Activated CD4-positive, alpha-beta T cell treated with anti-CD3 and anti-CD28 coated beads, Interleukin-2, Interleukin-4, amounts not matched to agents 100 ng/mL and 50 ng/mL, durations not matched to agents 16 hours and 8 hours (primary cell): Measurements from ENCODE around the gene XYLT2.
"Not testable (repeated sequence)": the region's sequence is repeated elsewhere in the genome, so short reads cannot be mapped to it uniquely, and the experiment has no call there.

Source experiments
- DNase-seq: peaks from one replicate; pipeline ENCODE4 v3.0.0-alpha.2; 2020; ENCODE audit warnings: low spot score

Gene XYLT2

DNA sequence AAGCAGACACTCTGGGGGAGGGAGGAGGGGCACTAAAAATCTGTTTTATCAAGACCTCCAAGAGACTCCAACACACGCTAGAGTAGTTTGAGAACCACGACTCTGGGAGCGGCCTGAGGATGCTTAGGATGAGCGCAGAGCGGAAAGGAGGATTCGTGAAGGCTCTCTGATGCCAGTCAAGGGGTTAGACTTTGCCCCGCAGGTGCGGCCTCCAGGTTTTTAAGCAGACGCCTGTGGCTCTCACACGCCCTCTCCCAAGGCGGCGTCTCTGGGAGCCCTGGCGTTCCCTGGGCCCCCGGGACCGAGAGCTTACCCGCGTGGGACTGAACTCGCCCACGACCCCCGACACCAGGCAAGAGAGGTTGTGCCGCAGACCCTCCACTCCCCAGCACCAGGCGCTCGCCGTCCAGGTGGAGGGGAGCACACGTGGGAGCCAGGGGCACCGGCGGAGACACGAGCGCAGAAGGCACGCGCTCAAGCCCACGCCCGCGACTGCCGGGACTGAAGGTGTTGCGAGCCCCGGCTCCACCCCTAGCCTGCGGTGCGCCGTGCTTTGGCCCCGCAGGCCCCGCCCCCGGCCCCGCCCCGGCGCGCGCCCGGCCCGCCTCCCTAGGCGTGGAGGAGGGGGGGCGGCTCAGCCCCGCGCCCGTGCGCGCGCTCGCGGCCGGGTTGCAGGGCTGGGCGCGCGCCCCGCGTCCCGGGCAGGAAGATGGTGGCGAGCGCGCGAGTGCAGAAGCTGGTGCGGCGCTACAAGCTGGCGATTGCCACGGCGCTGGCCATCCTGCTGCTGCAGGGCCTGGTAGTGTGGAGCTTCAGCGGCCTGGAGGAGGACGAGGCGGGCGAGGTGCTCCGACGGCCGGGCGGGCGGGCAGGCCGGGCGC lies at the start of gene XYLT2:
XYLT2 (plus strand) TSS at position 695 of the 881 bp plus-strand sequence; CDS start at position 710, 15 bp downstream.
- DNase-seq = peak; percentile 90

DNA sequence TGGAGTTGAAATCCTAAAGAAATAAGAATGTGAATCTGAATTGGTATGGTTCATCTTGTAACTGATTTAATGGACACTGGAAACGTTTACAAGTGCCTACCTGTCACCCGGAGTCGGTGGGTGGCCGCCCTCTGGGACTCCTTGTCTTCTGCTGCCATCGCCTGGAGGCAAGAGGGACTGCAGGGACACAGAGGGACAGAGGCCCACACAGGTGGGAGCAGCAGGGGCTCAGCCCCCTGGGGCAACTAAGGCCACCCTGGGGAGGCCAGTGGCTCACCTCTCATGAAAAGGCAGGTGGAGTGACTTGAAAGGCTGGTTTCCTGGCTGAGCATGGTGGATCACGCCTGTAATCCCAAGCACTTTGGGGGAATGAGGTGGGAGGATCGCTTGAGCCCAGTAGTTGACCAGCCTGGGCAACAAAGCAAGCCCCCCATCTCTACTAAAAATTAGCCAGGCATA lies 48.5 kb upstream of the XYLT2 start:
- peak; percentile 86 for DNase-seq

DNA sequence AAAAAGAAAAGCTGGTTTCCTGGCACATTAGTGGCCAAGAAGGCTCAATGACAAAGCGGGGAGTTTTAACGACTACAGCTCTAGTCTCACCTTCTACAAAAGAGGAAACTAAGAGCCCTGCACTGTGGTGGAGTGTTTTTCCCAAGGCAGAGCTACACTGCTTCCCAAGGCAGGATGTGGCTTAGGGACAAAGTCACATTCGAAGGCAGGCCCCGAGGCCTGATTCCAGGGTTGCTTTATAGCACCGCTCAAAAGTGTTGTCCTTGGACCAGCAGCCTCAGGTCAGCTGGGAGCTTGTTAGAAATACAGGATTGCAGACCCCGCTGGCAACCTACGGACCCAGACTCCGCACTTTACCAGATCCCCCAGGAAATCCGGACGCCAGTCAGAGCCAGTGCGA lies 47.9 kb upstream of the XYLT2 start:
- DNase-seq = no peak

DNA sequence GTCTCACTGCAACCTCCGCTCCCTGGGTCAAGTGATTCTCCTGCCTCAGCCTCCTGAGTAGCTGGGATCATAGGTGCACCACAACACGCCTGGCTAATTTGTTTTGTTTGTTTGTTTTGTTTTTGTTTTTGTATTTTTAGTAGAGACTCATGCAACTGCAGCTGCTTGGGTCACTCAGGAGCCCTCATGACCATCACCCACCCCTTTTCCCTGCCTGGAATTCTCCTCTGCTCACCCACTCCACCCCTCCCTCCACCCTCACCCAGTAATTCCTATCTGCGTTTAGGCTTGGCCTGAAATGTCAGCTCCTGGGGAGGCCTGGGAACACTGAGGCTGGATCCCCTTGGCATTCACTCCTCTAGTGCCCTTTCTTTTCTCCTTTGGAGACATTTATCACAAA lies 46.1 kb upstream of the XYLT2 start:
- no peak for DNase-seq

DNA sequence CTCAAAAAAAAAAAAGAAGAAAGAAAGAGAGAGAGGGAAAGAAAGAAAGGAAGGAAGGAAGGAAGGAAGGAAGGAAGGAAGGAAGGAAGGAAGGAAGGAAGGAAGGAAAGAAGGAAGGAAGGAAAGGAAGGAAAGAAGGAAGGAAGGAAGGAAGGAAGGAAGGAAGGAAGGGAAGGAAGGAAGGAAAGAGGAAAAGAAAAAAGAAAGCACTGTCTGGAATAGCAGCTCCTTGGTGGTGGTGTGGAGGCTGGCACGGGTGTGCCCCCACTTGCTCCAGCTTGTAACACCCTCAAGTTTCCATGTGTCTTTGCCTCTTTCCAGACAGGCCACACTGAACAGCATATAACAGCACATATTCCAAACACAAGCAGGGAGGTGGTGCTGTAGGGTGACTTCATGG lies 45.1 kb upstream of the XYLT2 start:
- not testable (repeated sequence) for DNase-seq

DNA sequence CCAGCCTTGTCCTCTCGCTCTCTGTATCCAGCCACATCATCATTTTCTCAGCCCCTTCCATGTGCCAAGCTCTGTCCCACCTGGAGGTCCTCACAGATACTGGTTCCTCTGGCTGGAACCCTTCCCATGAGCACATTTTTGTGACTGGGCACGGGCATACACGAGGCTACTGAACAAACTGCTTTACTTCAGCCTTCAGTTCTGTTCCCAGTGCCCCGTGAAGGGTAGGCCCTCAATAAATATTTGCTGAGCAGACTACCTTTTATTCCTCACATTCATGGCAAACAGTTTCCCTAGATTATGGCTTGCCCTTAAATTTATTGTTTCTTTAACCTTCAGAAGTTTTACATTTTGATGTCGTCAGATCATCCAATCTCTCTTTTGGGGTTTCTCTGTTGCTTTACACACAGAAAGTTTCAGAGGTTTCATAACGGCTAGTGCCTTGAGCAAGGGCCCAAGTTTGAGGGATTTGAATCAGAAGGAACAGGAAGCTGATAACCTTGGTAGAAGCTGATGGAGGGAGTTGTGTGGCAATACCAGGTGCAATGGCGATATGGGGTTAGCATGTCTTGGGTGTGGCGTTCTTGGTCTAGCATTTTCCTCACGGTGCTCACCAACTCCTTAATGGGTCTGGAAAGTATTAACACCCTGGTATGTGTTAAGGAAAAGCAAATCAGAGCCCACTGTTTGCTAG lies 43.9 kb upstream of the XYLT2 start:
- DNase-seq = peak; percentile 30

DNA sequence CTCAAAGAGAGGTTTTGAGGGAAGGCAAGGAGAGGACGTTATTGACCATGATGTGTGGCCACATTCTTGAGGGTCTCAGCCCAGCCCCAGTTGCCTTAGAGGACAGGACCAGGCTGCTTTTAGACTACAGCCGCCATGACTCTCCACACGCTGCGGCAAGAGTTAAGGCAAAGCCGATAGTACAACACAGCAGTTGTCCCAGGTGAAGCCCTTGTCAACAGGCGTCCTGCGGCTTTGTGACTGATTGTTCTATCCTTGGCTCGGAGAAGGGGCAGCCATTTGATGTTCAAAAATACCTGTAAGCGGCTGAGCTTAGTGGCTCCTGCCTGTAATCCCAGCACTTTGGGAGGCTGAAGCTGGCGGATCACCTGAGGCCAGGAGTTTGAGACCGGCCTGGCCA lies 42.9 kb upstream of the XYLT2 start:
- no peak for DNase-seq

DNA sequence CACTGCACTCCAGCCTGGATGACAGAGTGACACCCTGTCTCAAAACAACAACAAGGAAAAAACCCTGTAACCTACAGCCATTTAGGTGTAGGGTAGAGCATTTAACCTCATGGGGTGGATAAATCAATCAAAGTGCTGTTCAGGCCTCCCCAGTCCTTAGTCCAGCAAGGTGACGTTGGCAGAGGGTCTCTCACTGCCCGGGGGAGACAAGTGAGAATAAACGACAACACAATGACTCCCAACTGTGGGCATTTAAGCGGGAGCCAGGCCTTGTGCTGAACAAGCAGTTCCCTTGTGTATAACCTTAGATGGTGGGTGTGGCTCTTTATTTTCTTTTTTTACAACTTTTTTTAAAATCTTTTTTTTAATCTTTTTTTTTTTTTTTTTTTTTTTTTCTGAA lies 42.3 kb upstream of the XYLT2 start:
- no peak for DNase-seq

DNA sequence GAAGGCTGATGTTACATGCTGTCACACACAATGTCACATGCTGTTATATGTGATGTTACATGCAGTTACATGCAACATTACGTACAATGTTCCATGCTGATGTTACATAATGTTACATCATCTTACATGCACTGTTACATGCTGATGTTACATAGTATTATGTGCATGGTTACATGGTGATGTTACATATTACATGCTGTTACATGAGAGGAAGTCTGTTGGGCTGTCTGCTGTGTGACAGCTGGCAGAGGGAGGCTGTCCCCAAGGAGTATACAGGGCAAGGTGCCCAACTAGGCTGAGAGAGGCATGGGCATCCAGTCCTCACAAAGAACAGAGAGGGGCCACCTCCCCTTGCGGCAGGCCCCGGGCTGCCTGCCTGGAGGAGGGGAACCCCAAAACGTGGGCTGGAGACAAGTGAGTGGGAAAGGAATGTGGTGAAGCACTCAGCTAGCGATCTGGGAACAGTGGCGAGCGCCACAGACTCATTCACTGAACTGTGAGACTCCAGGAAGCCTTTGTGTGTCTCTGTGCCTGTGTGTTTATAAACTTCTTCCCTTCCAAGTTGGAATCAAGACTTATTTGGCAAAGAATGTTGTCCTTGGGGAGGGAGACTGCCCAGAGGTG lies 41.0 kb upstream of the XYLT2 start:
- no peak for DNase-seq

DNA sequence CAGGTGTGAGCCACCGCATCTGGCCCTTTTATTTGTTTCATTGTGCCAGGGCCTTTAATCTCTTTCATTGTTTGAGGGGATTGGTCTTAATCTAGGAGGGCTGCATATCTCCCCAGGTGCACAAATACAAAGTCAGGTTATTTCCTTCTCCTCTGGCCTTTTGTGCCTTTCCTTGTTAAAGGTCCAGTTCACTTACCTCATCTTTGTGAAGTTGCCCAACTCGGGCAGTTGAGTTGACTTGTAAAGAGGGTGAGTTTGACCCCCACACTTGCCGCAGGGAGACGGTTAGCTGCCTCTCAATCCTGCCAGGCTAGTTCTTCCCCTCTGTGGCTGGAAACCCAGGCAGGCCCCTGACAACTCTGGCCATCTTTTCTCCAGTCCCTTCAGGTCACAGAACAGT lies 38.3 kb upstream of the XYLT2 start:
- no peak for DNase-seq

DNA sequence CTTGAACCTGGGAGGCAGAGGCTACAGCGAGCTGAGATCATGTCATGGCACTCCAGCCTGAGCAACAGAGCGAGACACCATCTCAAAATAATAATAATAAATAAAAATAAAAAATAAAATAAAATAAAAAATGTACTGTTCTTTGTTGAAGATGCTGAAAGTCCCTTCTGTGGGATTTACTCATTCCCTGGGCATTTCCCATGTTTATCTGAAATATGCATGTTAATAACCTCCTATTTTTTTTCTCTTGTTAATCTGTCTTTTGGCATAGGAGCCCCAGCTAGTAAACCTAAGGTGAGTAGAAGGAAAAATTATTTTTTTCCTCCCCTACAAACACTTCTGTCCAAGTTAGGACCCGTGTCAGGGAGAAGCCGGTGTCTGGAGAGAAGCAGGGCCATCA lies 37.3 kb upstream of the XYLT2 start:
- no peak for DNase-seq

DNA sequence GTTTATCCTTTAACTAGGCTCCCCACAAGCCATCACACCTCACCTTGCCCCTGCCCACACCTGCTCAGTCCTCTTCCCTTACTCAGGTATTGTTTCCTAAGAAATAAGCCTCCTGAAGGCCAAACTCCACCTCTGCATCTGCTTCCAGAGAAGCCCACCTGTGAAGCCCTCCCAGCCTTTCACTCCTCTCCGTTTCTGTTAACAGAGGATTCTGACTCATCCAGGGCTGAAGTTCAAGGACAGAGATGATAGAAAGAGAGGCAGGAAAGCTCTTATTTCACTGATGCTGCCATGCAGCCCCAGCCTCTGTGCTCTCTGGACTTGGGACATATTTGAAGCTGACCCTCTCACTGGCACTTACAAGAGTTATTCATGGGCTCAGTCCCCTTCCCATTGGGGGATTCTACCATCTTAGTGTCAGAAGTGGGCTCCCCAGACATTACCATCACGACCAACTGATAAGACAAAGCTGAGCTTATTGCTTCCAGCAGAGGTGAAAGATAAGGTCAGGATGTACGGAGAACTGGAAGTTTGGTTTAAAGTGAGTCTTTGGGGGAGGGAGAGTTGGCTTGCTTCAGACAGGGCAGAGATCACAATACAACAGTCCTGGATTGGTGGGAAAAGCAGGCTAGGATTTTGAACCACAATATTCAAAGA lies 35.3 kb upstream of the XYLT2 start:
- DNase-seq = no peak

DNA sequence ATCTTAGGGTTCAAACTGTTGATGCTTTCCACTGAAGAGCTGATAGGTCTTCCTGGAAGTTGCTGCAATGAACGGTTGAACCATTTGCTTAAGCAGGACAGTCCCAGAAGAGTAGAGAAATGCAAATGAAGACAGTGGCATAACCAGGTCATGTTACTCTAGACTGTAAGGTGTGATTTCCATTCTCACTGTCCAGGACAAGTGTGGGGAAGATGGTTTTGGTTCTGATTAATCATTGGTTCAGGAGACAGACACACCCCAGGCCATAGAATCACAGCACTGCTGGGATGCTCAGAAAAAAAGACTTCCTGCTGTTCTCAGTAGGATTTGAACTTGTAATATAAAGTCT lies 34.8 kb upstream of the XYLT2 start:
- DNase-seq = peak; percentile 44

DNA sequence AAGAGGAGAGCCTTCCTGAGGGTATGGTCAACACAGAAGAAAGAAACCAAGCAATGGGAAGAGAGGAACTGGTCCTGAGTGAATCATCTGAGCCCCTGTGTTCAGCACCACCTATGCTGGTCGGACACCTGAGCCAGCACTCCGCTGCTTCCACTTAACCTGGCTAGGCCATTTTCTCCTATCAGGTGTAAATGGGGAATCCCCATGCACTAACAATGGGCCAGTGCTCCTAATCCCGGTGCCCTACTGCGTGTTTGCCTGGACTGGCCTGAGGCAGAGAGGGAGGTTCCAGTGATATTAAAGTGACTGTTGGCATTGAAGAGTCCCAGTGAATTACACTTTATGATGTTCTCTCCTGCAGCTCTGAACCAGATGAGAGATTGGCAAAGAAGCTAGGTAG lies 34.4 kb upstream of the XYLT2 start:
- no peak for DNase-seq

DNA sequence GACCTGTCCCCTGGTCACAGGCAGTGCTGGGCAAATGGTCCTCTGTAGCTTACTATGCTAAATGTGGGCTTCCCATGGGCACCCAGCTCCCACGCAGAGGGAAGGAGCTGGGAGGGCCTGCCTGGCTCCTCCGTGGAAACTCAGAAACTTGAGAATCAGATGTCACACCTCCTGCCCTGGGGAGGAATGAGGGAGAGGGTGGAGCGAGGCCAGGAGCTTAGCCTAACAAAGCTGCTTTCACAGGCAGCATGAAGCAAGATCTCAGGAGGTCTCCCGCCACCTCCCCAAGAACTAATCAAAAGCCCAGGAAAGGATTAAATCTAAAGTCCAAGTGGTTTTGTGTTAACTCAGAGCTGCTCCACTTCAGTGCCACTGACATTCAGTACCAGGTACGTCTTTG lies 33.6 kb upstream of the XYLT2 start:
- DNase-seq = no peak

DNA sequence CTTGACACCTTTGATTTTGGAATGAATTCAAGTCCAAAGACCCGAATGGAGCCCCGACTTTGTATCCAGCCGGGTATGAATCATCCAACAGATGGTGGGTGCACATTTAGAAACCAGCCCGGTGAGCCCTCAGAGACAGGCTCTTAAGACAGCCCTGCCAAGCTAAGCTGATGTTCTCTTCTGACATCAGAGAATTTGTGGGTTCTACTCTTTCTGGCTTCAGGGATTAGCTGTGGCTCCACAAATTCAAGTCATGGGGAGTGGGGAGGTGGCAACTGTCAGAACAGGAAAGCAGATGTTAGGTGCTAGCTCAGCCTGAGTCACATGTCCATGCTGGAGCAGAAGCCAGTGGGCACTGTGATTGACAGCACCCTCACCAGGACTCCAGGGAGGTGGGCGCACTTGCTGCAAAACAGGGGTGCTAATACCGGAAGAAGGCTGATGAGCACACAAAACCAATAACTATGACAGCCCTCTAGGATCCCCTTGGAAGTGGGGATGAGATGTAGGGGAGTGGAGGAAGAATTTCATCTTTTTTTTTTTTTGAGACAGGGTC lies 31.4 kb upstream of the XYLT2 start:
- DNase-seq = no peak

DNA sequence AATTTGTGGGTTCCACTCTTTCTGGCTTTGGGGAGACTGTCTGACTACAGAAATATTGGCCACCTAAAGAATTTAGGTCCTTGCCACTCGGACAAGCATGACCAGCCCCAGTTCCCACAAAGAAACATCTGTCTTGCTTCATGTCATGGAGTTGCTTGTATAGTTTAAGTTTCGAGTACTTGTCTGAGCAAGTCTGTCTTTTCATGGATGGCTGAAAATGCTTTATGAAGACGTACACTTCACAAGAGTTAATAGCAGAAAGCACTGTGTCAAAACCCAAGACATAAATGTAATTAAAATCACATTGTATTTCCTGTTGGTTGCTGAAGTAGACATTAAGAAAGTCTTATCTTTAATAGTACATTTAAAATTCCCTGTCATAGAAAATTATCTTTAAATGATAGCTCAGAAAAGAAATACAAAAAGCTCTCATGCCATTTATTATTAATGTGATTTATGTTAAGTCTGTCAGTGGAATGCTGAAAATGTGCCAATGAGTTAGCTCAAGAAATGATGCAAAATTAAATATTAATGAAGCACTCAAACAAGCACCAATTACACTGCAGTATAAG lies 29.8 kb upstream of the XYLT2 start:
- no peak for DNase-seq

DNA sequence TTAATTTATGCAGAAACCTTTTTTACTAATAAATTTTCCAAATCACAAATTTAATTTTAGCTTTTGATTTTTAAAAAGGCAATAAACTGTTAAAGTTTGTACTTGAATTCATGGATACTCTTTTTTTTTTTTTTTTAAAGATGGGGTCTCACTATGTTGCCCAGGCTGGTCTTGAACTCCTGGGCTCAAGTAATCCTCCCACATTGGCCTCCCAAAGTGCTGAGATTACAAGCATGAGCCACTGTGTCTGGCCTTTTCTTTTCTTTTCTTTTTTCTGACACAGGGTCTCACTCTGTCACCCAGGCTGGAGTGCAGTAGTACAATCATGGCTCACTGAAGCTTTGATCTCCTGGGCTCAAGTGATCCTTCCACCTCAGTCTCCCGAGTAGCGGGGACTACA lies 29.3 kb upstream of the XYLT2 start:
- DNase-seq = not testable (repeated sequence)

DNA sequence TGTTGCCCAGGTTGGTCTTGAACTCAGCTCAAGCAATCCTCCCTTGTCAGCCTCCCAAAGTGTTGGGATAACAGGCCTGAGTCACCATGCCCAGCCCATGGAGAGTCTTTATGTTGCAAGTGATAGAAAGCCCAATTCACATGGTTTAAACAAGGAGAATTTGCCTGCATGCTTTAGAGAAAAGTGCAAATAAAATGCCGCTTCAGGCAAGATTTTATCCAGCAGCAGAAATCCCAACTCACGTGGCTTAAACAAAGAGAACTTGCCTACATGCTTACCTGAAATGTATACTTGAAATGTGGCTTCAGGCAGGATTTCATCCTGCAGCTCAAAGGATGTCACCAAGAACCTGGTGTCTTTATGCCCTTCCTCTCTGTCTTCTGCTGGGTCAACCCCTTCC lies 28.8 kb upstream of the XYLT2 start:
- no peak for DNase-seq

DNA sequence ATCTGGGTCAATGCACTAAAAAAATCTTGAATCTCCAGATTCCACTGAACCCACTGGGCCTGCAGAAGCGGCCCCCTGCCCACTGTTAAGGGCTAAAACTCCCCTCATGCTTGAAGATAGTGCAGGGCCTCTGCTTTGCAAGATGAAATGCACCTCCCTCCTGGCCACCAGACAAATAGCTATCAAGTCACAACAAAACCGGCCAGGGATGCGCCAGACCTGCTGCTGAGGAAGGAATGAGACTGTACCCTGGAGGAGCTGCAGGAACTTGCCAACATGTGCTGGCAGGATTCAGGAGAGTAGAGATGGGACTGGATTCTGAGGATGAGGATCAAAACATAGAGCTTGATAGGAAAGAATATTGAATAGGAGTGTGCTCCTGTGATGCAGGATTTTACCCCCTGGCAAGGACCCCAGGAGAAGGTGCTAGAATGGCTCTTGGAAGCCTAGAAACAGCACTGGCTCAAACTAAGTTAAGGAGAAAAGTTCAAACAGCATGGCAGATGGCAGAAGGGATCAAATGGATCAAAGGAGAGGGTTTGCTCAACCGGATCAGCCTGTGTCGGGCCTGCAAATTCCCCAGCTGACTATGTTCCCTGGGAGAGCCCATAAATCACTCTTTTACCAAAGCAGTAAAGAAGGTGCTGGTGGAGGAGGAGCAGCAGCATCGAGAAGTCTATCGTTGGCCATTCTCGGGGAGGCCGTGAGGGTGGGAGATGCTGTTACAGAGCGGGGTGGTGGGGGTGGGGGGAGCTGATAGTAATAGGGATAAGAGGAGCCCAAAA lies 27.2 kb upstream of the XYLT2 start:
- DNase-seq = no peak
